HepG2 (cell line): ENCODE measurements around the gene ABCB8. TPM values are rescaled to one million over a fixed set of nuclear protein-coding genes. Genes with fewer than 3 reads are reported as not detected.

Experiments used
- ATAC-seq: fragments of 200-7000 bp; cut with Tn5 transposase; 3 replicates; pipeline ENCODE4 v1.9.1; 2020; ENCODE audit warnings: mild to moderate bottlenecking, moderate library complexity
- BruUV-seq: library from RNA; stranded (reverse); fragments of 400-500 nt; replicated peaks from 2 replicates; lab custom pipeline; 2021; lab: Mats Ljungman, UMichigan
- CTCF ChIA-PET: fragments of 300-600 bp; formaldehyde crosslinking; extraction: SDS; loops from one replicate; lab custom pipeline; 2021; ENCODE audit warnings: low total read pairs, inconsistent platforms, low intra/inter-chr PET ratio; lab: Yijun Ruan, JAX
- POLR2A ChIA-PET: fragments of 350-600 bp; sonication (Branson Sonifier 250); formaldehyde crosslinking; loops from one replicate; lab custom pipeline; 2020; ENCODE audit warnings: antibody characterized with exemption, inconsistent platforms; lab: Yijun Ruan, JAX
- DNase-seq: peaks from one replicate; pipeline ENCODE4 v3.0.0-alpha.2; 2015; ENCODE audit warnings: low spot score
- FAIRE-seq: peaks from 3 replicates; lab custom pipeline; 2011; peaks lifted over from hg19 to GRCh38; lab: Jason Lieb, UNC
- H2AFZ ChIP-seq: one replicate; pipeline ENCODE4 v1.6.1; 2011; ENCODE audit warnings: low read length, inconsistent platforms
- H3K27ac ChIP-seq: fragments of 300-600 bp; 3 replicates; pipeline ENCODE4 v1.8.0; 2011; ENCODE audit warnings: mixed run types, mild to moderate bottlenecking, mixed read lengths, low read length, inconsistent platforms; ENCODE audit not compliant: insufficient read depth; ENCODE audit errors: extremely low read length
- H3K27me3 ChIP-seq, 2 experiments: fragments of 200-600 bp in 1 of 2; 2 replicates in 1 of 2; 3 replicates in 1 of 2; pipeline versions ENCODE4 v1.6.0 to v1.8.0; 2011; ENCODE audit warnings: low read length in 2 of 2, mild to moderate bottlenecking in 2 of 2, moderate library complexity in 2 of 2, inconsistent platforms in 1 of 2; ENCODE audit not compliant: insufficient read depth in 2 of 2, control insufficient read depth in 1 of 2
- H3K36me3 ChIP-seq, 2 experiments: fragments of 200-600 bp in 1 of 2; replicated peaks in 1 of 2; 2 replicates in 1 of 2; 3 replicates in 1 of 2; pipeline versions ENCODE4 v1.5.1 to v1.8.0; 2011; ENCODE audit warnings: low read length in 2 of 2, inconsistent platforms in 1 of 2; ENCODE audit not compliant: insufficient read depth in 2 of 2, control insufficient read depth in 1 of 2
- H3K4me1 ChIP-seq: 2 replicates; pipeline ENCODE4 v1.5.1; 2012; ENCODE audit warnings: low read length, inconsistent platforms; ENCODE audit not compliant: insufficient read depth
- H3K4me2 ChIP-seq: 2 replicates; pipeline ENCODE4 v1.6.0; 2011; ENCODE audit warnings: low read depth, low read length, inconsistent platforms
- H3K4me3 ChIP-seq, 3 experiments: fragments of 200-600 bp in 1 of 3; sonication (generic), shearing (Covaris generic) in 1 of 3; replicated peaks in 1 of 3; 2 replicates each; pipeline ENCODE4 v1.5.1; 2011 to 2016; ENCODE audit warnings: low read length in 3 of 3, inconsistent platforms in 2 of 3, low read depth in 2 of 3, mild to moderate bottlenecking in 2 of 3, control low read depth in 1 of 3, mixed read lengths in 1 of 3; ENCODE audit not compliant: insufficient read depth in 1 of 3
- H3K79me2 ChIP-seq: one replicate; pipeline ENCODE4 v1.6.1; 2011; ENCODE audit warnings: low read length, inconsistent platforms; ENCODE audit not compliant: insufficient read depth
- H3K9ac ChIP-seq: 2 replicates; pipeline ENCODE4 v1.6.0; 2011; ENCODE audit warnings: mild to moderate bottlenecking, low read depth, low read length, inconsistent platforms; ENCODE audit not compliant: insufficient read depth
- H3K9me3 ChIP-seq: 2 replicates; pipeline ENCODE4 v1.5.1; 2012; ENCODE audit warnings: mild to moderate bottlenecking, low read length
- H4K20me1 ChIP-seq: 2 replicates; pipeline ENCODE4 v1.6.0; 2011; ENCODE audit warnings: inconsistent platforms, mild to moderate bottlenecking, low read length, moderate library complexity; ENCODE audit not compliant: insufficient read depth
- CEBPB ChIP-seq: IDR thresholded peaks from 2 replicates; pipeline ENCODE4 v1.6.1; 2011; ENCODE audit warnings: low read depth, low read length, improper control_type of control experiment, borderline replicate concordance
- DR1 ChIP-seq: sonication (generic); formaldehyde crosslinking; IDR thresholded peaks from 2 replicates; pipeline ENCODE4 v1.8.0; 2021; ENCODE audit warnings: mild to moderate bottlenecking, missing genetic modification reagents, inconsistent platforms
- ETV6 ChIP-seq: sonication (generic); formaldehyde crosslinking; conservative IDR thresholded peaks from 2 replicates; pipeline ENCODE4 v1.4.0; 2020; ENCODE audit warnings: missing genetic modification reagents
- FOXA1 ChIP-seq, 2 experiments: fragments of 450-650 bp in 1 of 2; sonication (generic) in 1 of 2; formaldehyde crosslinking in 1 of 2; IDR thresholded peaks; 2 replicates each; pipeline versions ENCODE4 v1.4.0 to v1.6.1; 2016 to 2020; ENCODE audit warnings: missing genetic modification reagents in 1 of 2
- HNF1A ChIP-seq, 2 experiments: sonication (generic) in 1 of 2; formaldehyde crosslinking in 1 of 2; IDR thresholded peaks; 2 replicates each; pipeline versions ENCODE4 v1.4.0 to v1.6.1; 2016 to 2020; ENCODE audit warnings: borderline replicate concordance in 1 of 2, low read depth in 1 of 2, mild to moderate bottlenecking in 1 of 2, missing genetic modification reagents in 1 of 2
- HNF4A ChIP-seq: sonication (generic); formaldehyde crosslinking; IDR thresholded peaks from 2 replicates; pipeline ENCODE4 v1.4.0; 2020; ENCODE audit warnings: missing genetic modification reagents
- MEF2D ChIP-seq: sonication (generic); formaldehyde crosslinking; IDR thresholded peaks from 2 replicates; pipeline ENCODE4 v1.5.1; 2020; ENCODE audit warnings: mild to moderate bottlenecking, missing genetic modification reagents
- MZF1 ChIP-seq: sonication (generic); formaldehyde crosslinking; IDR thresholded peaks from 2 replicates; pipeline ENCODE4 v1.8.1; 2023; ENCODE audit warnings: mild to moderate bottlenecking, missing genetic modification reagents, borderline replicate concordance
- TCF7 ChIP-seq: sonication (generic); IDR thresholded peaks from 2 replicates; pipeline ENCODE4 v1.6.1; 2016; ENCODE audit warnings: antibody characterized with exemption, low read depth
- TRIM24 ChIP-seq: sonication (generic); formaldehyde crosslinking; IDR thresholded peaks from 2 replicates; pipeline ENCODE4 v1.8.0; 2022; ENCODE audit warnings: mild to moderate bottlenecking, missing genetic modification reagents
- ZBTB8A ChIP-seq: sonication (generic); formaldehyde crosslinking; IDR thresholded peaks from 2 replicates; pipeline ENCODE4 v1.4.0; 2020; ENCODE audit warnings: mild to moderate bottlenecking, low read depth, missing genetic modification reagents, borderline replicate concordance
- ZNF121 ChIP-seq: sonication (generic); formaldehyde crosslinking; IDR thresholded peaks from 2 replicates; pipeline ENCODE4 v1.5.0; 2020; ENCODE audit warnings: mild to moderate bottlenecking, missing genetic modification reagents
- ZNF276 ChIP-seq: sonication (generic); formaldehyde crosslinking; IDR thresholded peaks from 2 replicates; pipeline ENCODE4 v1.4.0; 2020; ENCODE audit warnings: mild to moderate bottlenecking, low read depth, missing genetic modification reagents
- ZNF546 ChIP-seq: sonication (generic); formaldehyde crosslinking; conservative IDR thresholded peaks from 2 replicates; pipeline ENCODE4 v1.8.1; 2023; ENCODE audit warnings: mild to moderate bottlenecking, missing genetic modification reagents
- ZNF746 ChIP-seq: sonication (generic); formaldehyde crosslinking; IDR thresholded peaks from 2 replicates; pipeline ENCODE4 v1.8.0; 2022; ENCODE audit warnings: mild to moderate bottlenecking, missing genetic modification reagents
- WGBS: methylation state at CpG from one replicate; pipeline ENCODE4 v1.1.6; 2017; ENCODE audit warnings: low lambda C conversion rate; 5-methylcytosine and 5-hydroxymethylcytosine counted together
- in situ Hi-C: cut with HindIII; loops from 2 replicates; pipeline ENCODE4 v1.10.0; 2017; ENCODE audit warnings: low pct_unique_long_range_greater_than_20kb; ENCODE audit not compliant: extremely low pct_ligation_motif_present
- intact Hi-C: fragments of 100-400 bp; cut with micrococcal nuclease; formaldehyde crosslinking; loops from one replicate; pipeline ENCODE4 v1.10.0; 2022; ENCODE audit not compliant: unreplicated experiment
- polyA plus RNA-seq, 8 experiments: library from polyadenylated mRNA; depleted of rRNA in 3 of 8; stranded (reverse) in 7 of 8; unstranded in 1 of 8; fragments of >200 nt; fragmentation: Illumina TruSeq in 4 of 8; extraction: Trizol in 4 of 8; gene quantifications; 2 replicates each; pipeline versions ENCODE4 v1.2.1 to v1.2.3, GENCODE V29; 2011 to 2016; ENCODE audit warnings: low read depth in 4 of 8, missing spikeins in 1 of 8, mixed read lengths in 1 of 8; ENCODE audit not compliant: insufficient read depth in 1 of 8
- total RNA-seq, 5 experiments: library from RNA; depleted of rRNA; stranded (reverse); fragments of >200 nt; fragmentation: Illumina TruSeq; extraction: Trizol; gene quantifications; 2 replicates each; pipeline ENCODE4 v1.2.3, GENCODE V29; 2016; ENCODE audit warnings: low read depth in 1 of 5
- TF ChIP-seq, protein P1 (sequence below): sonication (generic); formaldehyde crosslinking; conservative IDR thresholded peaks from 2 replicates; pipeline ENCODE4 v1.8.0; 2022; ENCODE audit warnings: low read depth, missing genetic modification reagents

ABCB8 gene
- total and polyA plus RNA-seq, 2 of the 13 experiments (the other 11 are each of a cell fraction or from before 2014, with no cell fraction given) = 6.6 to 16.7 TPM

DNA sequence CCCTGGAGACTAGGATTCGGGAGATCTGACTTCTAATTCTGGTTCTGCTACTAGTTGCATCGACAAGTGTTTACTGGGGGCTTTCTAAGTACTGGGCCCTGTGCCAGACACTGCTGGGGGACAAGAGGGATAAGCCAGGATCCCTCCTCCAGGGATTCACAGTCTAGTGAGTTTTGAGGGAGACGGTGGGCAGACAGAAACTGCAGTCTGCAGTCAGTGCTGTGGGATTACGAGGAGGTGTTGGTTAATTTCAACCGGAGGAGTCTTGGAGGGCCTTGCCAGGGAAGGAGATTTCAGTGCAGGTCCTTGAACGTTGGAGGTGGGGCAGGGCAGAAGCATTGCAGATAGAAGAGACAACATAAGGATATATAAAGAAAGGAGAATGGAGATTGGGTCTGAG is 46.6 kb upstream of the ABCB8 start (continued):
- TF ChIP-seq HNF1A (IDR thresholded peaks at IDR 0.05; ENCODE audit: low read depth) (no peak), HNF1A (CRISPR knock-in tag; IDR thresholded peaks at IDR 0.05; ENCODE audit: borderline replicate concordance) (no peak), DR1 (CRISPR knock-in tag) (no peak), FOXA1 (IDR thresholded peaks at IDR 0.05) (no peak), FOXA1 (CRISPR knock-in tag; IDR thresholded peaks at IDR 0.05) (no peak), ZNF121 (CRISPR knock-in tag) (no peak), ZBTB8A (CRISPR knock-in tag) (no peak), CEBPB (no peak), TRIM24 (no peak), ETV6 (CRISPR knock-in tag) (no peak), TCF7 (no peak)

GRCh38 chr7:150982351-150982750 is 45.9 kb upstream of the ABCB8 start:
- in situ Hi-C loops (no loop called here), intact Hi-C loops (no loop called here)
- ChIA-PET CTCF (no interaction called here), POLR2A (no interaction called here)
- Histone ChIP-seq H3K27me3 (peaks cover 2 to 28% of the 10 kb centered on the region in 2 experiments; a peak in 4 of 5 replicates), H4K20me1 (0 out of 2 replicates have a peak, but pooled peaks cover 5% of the 10 kb centered on the region), H2AFZ (no peak overlapping the region), H3K4me1 (peaks cover 9% of the 10 kb centered on the region; the same call in 1 of the 2 replicates), H3K9me3 (no peaks in the 10 kb centered on the region), H3K4me2 (no peak overlapping the region), H3K36me3 (no peaks in the 10 kb centered on the region), H3K27ac (no peak overlapping the region), H3K4me3 (no peak overlapping the region), H3K79me2 (no peaks in the 10 kb centered on the region), H3K9ac (no peak overlapping the region)
- BruUV-seq = no TSS peak
- DNase-seq (no peak), ATAC-seq (no peak), FAIRE-seq (no peak)
- 0% methylated on average over 1 of the region's 3 CpGs for WGBS
- no peak for TF ChIP-seq ZNF746 (CRISPR knock-in tag)
- TF ChIP-seq ZNF276 (CRISPR knock-in tag) = no peak
- no peak for TF ChIP-seq HNF4A (CRISPR knock-in tag)
- TF ChIP-seq ZNF546 (CRISPR knock-in tag) = no peak
- TF ChIP-seq MZF1 (CRISPR knock-in tag) = no peak
- TF ChIP-seq, protein P1, sequence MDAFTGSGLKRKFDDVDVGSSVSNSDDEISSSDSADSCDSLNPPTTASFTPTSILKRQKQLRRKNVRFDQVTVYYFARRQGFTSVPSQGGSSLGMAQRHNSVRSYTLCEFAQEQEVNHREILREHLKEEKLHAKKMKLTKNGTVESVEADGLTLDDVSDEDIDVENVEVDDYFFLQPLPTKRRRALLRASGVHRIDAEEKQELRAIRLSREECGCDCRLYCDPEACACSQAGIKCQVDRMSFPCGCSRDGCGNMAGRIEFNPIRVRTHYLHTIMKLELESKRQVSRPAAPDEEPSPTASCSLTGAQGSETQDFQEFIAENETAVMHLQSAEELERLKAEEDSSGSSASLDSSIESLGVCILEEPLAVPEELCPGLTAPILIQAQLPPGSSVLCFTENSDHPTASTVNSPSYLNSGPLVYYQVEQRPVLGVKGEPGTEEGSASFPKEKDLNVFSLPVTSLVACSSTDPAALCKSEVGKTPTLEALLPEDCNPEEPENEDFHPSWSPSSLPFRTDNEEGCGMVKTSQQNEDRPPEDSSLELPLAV (CRISPR knock-in tag) = no peak
- TF ChIP-seq MEF2D (CRISPR knock-in tag) = no peak
